Smooth muscle cell (in vitro differentiated cells): ENCODE results near the gene AMER1. TPM values are rescaled to one million over a fixed set of nuclear protein-coding genes. Genes with fewer than 3 reads are reported as not detected.

Experiments
- DNase-seq: peaks from one replicate; lab custom pipeline; 2025; ENCODE audit not compliant: unreplicated experiment; lab: John Stamatoyannopoulos, UW
- H2AFZ ChIP-seq: fragments of 200-600 bp; sonication (generic); 2 replicates; pipeline ENCODE4 v1.6.0; 2016; ENCODE audit warnings: antibody characterized with exemption, low read depth, mild to moderate bottlenecking
- H3F3A ChIP-seq: fragments of 200-600 bp; sonication (generic); 2 replicates; pipeline ENCODE4 v1.6.0; 2017; ENCODE audit warnings: antibody characterized with exemption, low read depth
- H3K27ac ChIP-seq: fragments of 200-600 bp; sonication (generic); 2 replicates; pipeline ENCODE4 v1.5.1; 2016; ENCODE audit warnings: low read depth, mild to moderate bottlenecking
- H3K27me3 ChIP-seq: fragments of 200-600 bp; sonication (generic); 2 replicates; pipeline ENCODE4 v1.6.1; 2016; ENCODE audit warnings: low read depth, mild to moderate bottlenecking
- H3K36me3 ChIP-seq: fragments of 200-600 bp; sonication (generic); 2 replicates; pipeline ENCODE4 v1.5.1; 2016; ENCODE audit warnings: low read depth
- H3K4me1 ChIP-seq: fragments of 200-600 bp; sonication (generic); 2 replicates; pipeline ENCODE4 v1.5.1; 2016; ENCODE audit warnings: low read depth
- H3K4me2 ChIP-seq: fragments of 200-600 bp; sonication (generic); 2 replicates; pipeline ENCODE4 v1.6.0; 2016; ENCODE audit warnings: mild to moderate bottlenecking
- H3K4me3 ChIP-seq: fragments of 200-600 bp; sonication (generic); 2 replicates; pipeline ENCODE4 v1.5.1; 2016; ENCODE audit warnings: mild to moderate bottlenecking
- H3K79me2 ChIP-seq: fragments of 200-600 bp; sonication (generic); 2 replicates; pipeline ENCODE4 v1.6.0; 2016; ENCODE audit warnings: low read depth, mild to moderate bottlenecking
- H3K9ac ChIP-seq: fragments of 200-600 bp; sonication (generic); 2 replicates; pipeline ENCODE4 v1.6.0; 2016; ENCODE audit warnings: low read depth
- H3K9me3 ChIP-seq: fragments of 200-600 bp; sonication (generic); replicated peaks from 2 replicates; pipeline ENCODE4 v1.5.1; 2016; ENCODE audit warnings: low read depth
- H4K20me1 ChIP-seq: fragments of 200-600 bp; sonication (generic); 2 replicates; pipeline ENCODE4 v1.6.0; 2016; ENCODE audit warnings: low read depth
- WGBS: methylation state at CpG from one replicate; pipeline ENCODE4 v1.1.7; 2016; ENCODE audit warnings: low lambda C conversion rate; 5-methylcytosine and 5-hydroxymethylcytosine counted together
- polyA plus RNA-seq: library from polyadenylated mRNA; unstranded; fragments of >200 nt; fragmentation: Nextera tagmentation; extraction: Ambion mirVana; gene quantifications from 2 replicates; pipeline ENCODE4 v1.2.1, GENCODE V29; 2016
- total RNA-seq: library from RNA; depleted of rRNA; stranded (reverse); fragments of >200 nt; gene quantifications from 2 replicates; pipeline ENCODE4 v1.2.3, GENCODE V29; 2014
- TF ChIP-seq, protein P1 (sequence below): fragments of 200-600 bp; sonication (generic); IDR thresholded peaks from 2 replicates; pipeline ENCODE4 v1.5.1; 2017; ENCODE audit warnings: borderline replicate concordance, mild to moderate bottlenecking, antibody characterized with exemption; ENCODE audit not compliant: insufficient read depth, poor library complexity, severe bottlenecking

The AMER1 gene
- total and polyA plus RNA-seq, 2 experiments from 2014 or later = 0.16 to 5.5 TPM

DNA sequence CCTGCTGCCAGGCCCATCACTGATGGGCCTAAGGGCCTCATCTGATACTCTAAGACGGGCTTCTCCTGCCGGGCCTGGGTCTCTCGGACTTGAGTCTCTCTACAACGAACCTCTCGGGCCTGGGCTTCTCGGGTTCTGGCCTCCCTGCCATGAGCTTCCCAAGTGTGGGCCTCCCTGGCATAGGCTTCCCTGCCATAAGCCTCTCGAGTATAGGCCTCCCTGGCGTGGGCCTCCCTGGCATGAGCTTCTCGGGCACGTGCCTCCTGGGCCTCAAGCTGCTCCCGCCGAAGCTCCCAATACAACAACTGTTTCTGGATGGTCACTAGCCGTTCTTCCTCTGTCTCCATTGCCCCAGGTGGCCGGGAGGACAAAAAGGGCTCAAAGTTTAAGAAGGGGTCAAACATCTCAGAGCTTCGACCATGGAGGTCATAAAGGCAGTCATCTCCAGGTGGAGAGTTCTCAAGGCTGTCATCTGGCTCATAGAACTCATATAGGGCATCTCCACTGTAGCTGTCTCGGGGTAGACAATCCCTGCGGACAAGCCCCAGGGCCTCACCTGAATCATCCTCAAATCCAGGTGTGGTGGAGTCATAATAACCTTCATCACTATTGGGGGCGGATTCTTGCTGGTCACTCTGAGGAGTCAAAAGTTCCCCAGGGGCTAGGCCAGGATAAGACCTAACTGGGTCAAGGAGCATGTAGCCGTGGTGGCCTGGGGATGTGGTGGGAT lies 14.1 kb downstream of the AMER1 start:
- TF ChIP-seq, protein P1, sequence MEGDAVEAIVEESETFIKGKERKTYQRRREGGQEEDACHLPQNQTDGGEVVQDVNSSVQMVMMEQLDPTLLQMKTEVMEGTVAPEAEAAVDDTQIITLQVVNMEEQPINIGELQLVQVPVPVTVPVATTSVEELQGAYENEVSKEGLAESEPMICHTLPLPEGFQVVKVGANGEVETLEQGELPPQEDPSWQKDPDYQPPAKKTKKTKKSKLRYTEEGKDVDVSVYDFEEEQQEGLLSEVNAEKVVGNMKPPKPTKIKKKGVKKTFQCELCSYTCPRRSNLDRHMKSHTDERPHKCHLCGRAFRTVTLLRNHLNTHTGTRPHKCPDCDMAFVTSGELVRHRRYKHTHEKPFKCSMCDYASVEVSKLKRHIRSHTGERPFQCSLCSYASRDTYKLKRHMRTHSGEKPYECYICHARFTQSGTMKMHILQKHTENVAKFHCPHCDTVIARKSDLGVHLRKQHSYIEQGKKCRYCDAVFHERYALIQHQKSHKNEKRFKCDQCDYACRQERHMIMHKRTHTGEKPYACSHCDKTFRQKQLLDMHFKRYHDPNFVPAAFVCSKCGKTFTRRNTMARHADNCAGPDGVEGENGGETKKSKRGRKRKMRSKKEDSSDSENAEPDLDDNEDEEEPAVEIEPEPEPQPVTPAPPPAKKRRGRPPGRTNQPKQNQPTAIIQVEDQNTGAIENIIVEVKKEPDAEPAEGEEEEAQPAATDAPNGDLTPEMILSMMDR = no peak
- WGBS = 89% methylated on average over 19 of the region's 19 CpGs

GRCh38 chrX:64190136-64190740 lies 15.3 kb downstream of the AMER1 start:
- TF ChIP-seq, protein P1 = no peak
- Histone ChIP-seq H2AFZ (no peak overlapping the region), H3K4me1 (no peaks in the 10 kb centered on the region), H4K20me1 (peaks cover 10% of the 10 kb centered on the region), H3K9me3 (no peaks in the 10 kb centered on the region), H3K4me2 (no peak overlapping the region), H3K36me3 (no peaks in the 10 kb centered on the region), H3K9ac (no peak overlapping the region), H3K27me3 (no peaks in the 10 kb centered on the region), H3F3A (no peaks in the 10 kb centered on the region), H3K27ac (no peak overlapping the region), H3K79me2 (no peaks in the 10 kb centered on the region), H3K4me3 (no peak overlapping the region)
- DNase-seq = no peak
- WGBS = 83% methylated on average over 10 of the region's 10 CpGs

More for the DNA sequence above, 14.1 kb downstream of the AMER1 start:
- Histone ChIP-seq H4K20me1 (peaks cover 22% of the 10 kb centered on the region), H3K27me3 (no peaks in the 10 kb centered on the region), H3K79me2 (no peaks in the 10 kb centered on the region), H3K9ac (no peak overlapping the region), H3K27ac (no peak overlapping the region), H2AFZ (no peak overlapping the region), H3K9me3 (no peaks in the 10 kb centered on the region), H3K36me3 (no peaks in the 10 kb centered on the region), H3F3A (no peaks in the 10 kb centered on the region), H3K4me1 (no peaks in the 10 kb centered on the region), H3K4me2 (no peak overlapping the region), H3K4me3 (no peak overlapping the region)
- no peak for DNase-seq

DNA sequence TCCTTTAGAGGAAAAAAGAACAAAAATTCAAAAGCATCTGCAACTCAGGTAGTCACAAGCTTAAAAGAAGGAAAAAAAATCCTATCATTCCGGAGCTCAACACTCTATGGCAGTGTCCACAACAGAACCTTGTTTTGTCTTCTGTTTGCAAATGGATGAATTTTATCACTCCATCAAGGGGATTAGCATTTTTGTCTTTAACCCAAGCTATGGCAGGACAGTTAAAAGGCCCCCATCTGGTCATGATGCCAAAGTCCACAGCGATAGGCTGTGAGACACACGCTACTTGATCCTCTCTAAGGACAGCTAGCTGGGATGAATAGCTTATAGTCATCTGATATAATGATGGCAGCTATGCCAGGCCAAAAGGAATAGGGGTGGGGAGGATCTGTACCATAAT lies 16.6 kb downstream of the AMER1 start:
- H3F3A ChIP-seq = no peaks in the 10 kb centered on the region
- H3K4me1 ChIP-seq = no peaks in the 10 kb centered on the region
- WGBS = 87% methylated on average over 3 of the region's 3 CpGs
- no peak overlapping the region for H2AFZ ChIP-seq
- no peaks in the 10 kb centered on the region for H3K79me2 ChIP-seq
- DNase-seq = no peak
- H3K36me3 ChIP-seq = no peaks in the 10 kb centered on the region
- no peak overlapping the region for H3K4me3 ChIP-seq
- no peaks in the 10 kb centered on the region for H3K27me3 ChIP-seq
- no peak overlapping the region for H3K27ac ChIP-seq
- TF ChIP-seq, protein P1 = no peak
- H4K20me1 ChIP-seq = peaks cover 10% of the 10 kb centered on the region
- no peak overlapping the region for H3K9ac ChIP-seq
- no peaks in the 10 kb centered on the region for H3K9me3 ChIP-seq
- no peak overlapping the region for H3K4me2 ChIP-seq
